ENCODE results near the gene PRDM16. TPM values are rescaled to one million over a fixed set of nuclear protein-coding genes. Genes with fewer than 3 reads are reported as not detected.

The PRDM16 gene
- total RNA-seq, 2 experiments from 2014 or later, result not detected

DNA sequence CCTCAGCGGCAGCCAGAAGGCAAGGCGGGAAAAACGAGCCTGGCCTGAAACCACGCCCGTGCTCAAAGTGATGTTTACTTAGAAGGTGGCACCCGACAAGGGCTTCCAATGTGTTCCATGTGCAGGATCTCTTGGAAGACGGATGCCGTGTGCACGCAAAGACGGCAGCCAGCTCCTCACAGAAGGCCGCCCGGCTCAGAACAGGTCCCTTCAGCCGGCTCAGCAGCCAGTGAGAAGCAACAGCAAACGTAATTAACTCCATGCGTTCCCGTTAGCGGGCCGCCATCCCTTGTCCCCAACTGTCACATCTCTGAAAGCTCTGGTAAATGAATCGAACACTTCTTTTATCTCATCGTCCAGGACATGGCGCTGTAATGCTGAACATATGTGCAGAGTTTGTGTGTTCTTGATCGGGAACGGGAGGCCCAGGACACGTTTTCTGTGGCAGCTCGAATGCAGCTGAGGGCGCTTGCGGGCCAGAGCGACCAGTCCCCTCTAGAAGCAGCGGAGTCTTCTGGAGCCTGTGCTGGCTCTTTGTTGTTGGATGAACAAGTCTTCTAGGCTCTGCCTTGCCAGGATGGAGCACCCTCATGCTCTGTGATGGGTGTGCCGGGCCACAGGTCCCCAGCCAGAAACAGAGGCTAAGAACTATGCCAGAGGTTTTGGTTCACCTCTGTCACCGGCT lies 290.9 kb downstream of the PRDM16 start:
- ChIA-PET POLR2A (no interaction called here), CTCF (ENCODE audit: unreplicated experiment) (no interaction called here)
- Histone ChIP-seq H2AFZ (ENCODE audit: low read length) (no peak overlapping the region), H3K9me3 (ENCODE audit: low read length) (no peaks in the 10 kb centered on the region), H3K27ac (ENCODE audit: low read depth, low read length, poor library complexity, severe bottlenecking) (no peak overlapping the region), H3K4me1 (ENCODE audit: insufficient read depth, low read length, poor library complexity, severe bottlenecking) (no peaks in the 10 kb centered on the region), H3K79me2 (ENCODE audit: insufficient read depth, low read depth, low read length) (no peaks in the 10 kb centered on the region), H3K9me2 (ENCODE audit: insufficient read depth, low read length) (no peaks in the 10 kb centered on the region), H4K20me1 (ENCODE audit: insufficient read depth, low read length) (no peaks in the 10 kb centered on the region), H3K4me3 (ENCODE audit: low read depth, low read length, poor library complexity, severe bottlenecking) (no peak overlapping the region), H3K4me2 (ENCODE audit: low read length) (no peak overlapping the region), H3K36me3 (ENCODE audit: insufficient read depth, low read length) (no peaks in the 10 kb centered on the region)
- DNase-seq (ENCODE audit: low spot score), result no peak
- intact Hi-C loops (cut with micrococcal nuclease; ENCODE audit: unreplicated experiment), result no loop called here
- TF ChIP-seq EZH2phosphoT487 (IDR thresholded peaks at IDR 0.05; ENCODE audit: borderline replicate concordance, low read depth, low read length), result no peak
- TF ChIP-seq CTCF (conservative IDR thresholded peaks at IDR 0.05; ENCODE audit: low read length), result no peak
- BruUV-seq (replicated peaks), result no TSS peak

- ChIA-PET POLR2A (no interaction called here), CTCF (ENCODE audit: unreplicated experiment) (no interaction called here)
- H3K4me3 ChIP-seq (ENCODE audit: low read depth, low read length, poor library complexity, severe bottlenecking), result no peak overlapping the region
- no peak for TF ChIP-seq EZH2phosphoT487 (IDR thresholded peaks at IDR 0.05; ENCODE audit: borderline replicate concordance, low read depth, low read length)
- TF ChIP-seq CTCF (conservative IDR thresholded peaks at IDR 0.05; ENCODE audit: low read length), result no peak
- no peaks in the 10 kb centered on the region for H3K4me1 ChIP-seq (ENCODE audit: insufficient read depth, low read length, poor library complexity, severe bottlenecking)
- no peaks in the 10 kb centered on the region for H3K79me2 ChIP-seq (ENCODE audit: insufficient read depth, low read depth, low read length)
- H3K36me3 ChIP-seq (ENCODE audit: insufficient read depth, low read length), result no peaks in the 10 kb centered on the region
- H2AFZ ChIP-seq (ENCODE audit: low read length), result no peak overlapping the region
- H3K9me2 ChIP-seq (ENCODE audit: insufficient read depth, low read length), result no peaks in the 10 kb centered on the region
- H3K27ac ChIP-seq (ENCODE audit: low read depth, low read length, poor library complexity, severe bottlenecking), result no peak overlapping the region
- intact Hi-C loops (cut with micrococcal nuclease; ENCODE audit: unreplicated experiment), result no loop called here
- DNase-seq (ENCODE audit: low spot score), result no peak
- H3K4me2 ChIP-seq (ENCODE audit: low read length), result no peak overlapping the region
- no peaks in the 10 kb centered on the region for H3K9me3 ChIP-seq (ENCODE audit: low read length)
- H4K20me1 ChIP-seq (ENCODE audit: insufficient read depth, low read length), result no peaks in the 10 kb centered on the region
- BruUV-seq (replicated peaks), result no TSS peak
These were observed 291.7 kb downstream of the PRDM16 start for GRCh38 chr1:3360646-3361257.

- no TSS peak for BruUV-seq (replicated peaks)
- ChIA-PET POLR2A (no interaction called here), CTCF (ENCODE audit: unreplicated experiment) (no interaction called here)
- Histone ChIP-seq H3K4me2 (ENCODE audit: low read length) (no peak overlapping the region), H3K4me3 (ENCODE audit: low read depth, low read length, poor library complexity, severe bottlenecking) (no peak overlapping the region), H3K4me1 (ENCODE audit: insufficient read depth, low read length, poor library complexity, severe bottlenecking) (no peaks in the 10 kb centered on the region), H3K79me2 (ENCODE audit: insufficient read depth, low read depth, low read length) (no peaks in the 10 kb centered on the region), H4K20me1 (ENCODE audit: insufficient read depth, low read length) (no peaks in the 10 kb centered on the region), H2AFZ (ENCODE audit: low read length) (no peak overlapping the region), H3K9me3 (ENCODE audit: low read length) (no peaks in the 10 kb centered on the region), H3K27ac (ENCODE audit: low read depth, low read length, poor library complexity, severe bottlenecking) (no peak overlapping the region), H3K9me2 (ENCODE audit: insufficient read depth, low read length) (no peaks in the 10 kb centered on the region), H3K36me3 (ENCODE audit: insufficient read depth, low read length) (no peaks in the 10 kb centered on the region)
- TF ChIP-seq EZH2phosphoT487 (IDR thresholded peaks at IDR 0.05; ENCODE audit: borderline replicate concordance, low read depth, low read length) (no peak), CTCF (conservative IDR thresholded peaks at IDR 0.05; ENCODE audit: low read length) (no peak)
- DNase-seq (ENCODE audit: low spot score), result no peak
- intact Hi-C loops (cut with micrococcal nuclease; ENCODE audit: unreplicated experiment), result no loop called here
These were observed 294.0 kb downstream of the PRDM16 start for GRCh38 chr1:3363023-3363422.
